Colonic mucosa (tissue), 4 donors: ENCODE results near the gene SEPHS1. TPM values are rescaled to one million over a fixed set of nuclear protein-coding genes. Genes with fewer than 3 reads are reported as not detected.
"Not testable (repeated sequence)": the region's sequence is repeated elsewhere in the genome, so short reads cannot be mapped to it uniquely, and the experiment has no call there.

Source experiments
- DNase-seq: peaks from one replicate; pipeline ENCODE4 v3.0.0-alpha.2; 2020
- H3K27ac ChIP-seq: fragments of 200-600 bp; one replicate; pipeline ENCODE4 v1.8.0; 2021
- H3K27me3 ChIP-seq: fragments of 200-600 bp; one replicate; pipeline ENCODE4 v1.8.0; 2021
- H3K36me3 ChIP-seq: fragments of 200-600 bp; one replicate; pipeline ENCODE4 v1.8.0; 2021
- H3K4me1 ChIP-seq: fragments of 200-600 bp; one replicate; pipeline ENCODE4 v1.8.0; 2021; ENCODE audit warnings: mild to moderate bottlenecking
- H3K4me3 ChIP-seq: fragments of 200-600 bp; one replicate; pipeline ENCODE4 v1.8.0; 2021
- H3K9ac ChIP-seq, 2 donors: one replicate each; pipeline ENCODE4 v1.7.0; 2013; ENCODE audit warnings: control low read depth in 2 of 2, low read depth in 2 of 2, low read length in 2 of 2
- H3K9me3 ChIP-seq: fragments of 200-600 bp; one replicate; pipeline ENCODE4 v1.8.0; 2021
- CTCF ChIP-seq: fragments of 200-600 bp; IDR thresholded peaks from one replicate; pipeline ENCODE4 v1.8.0; 2022; ENCODE audit warnings: antibody characterized with exemption, mild to moderate bottlenecking
- intact Hi-C: fragments of 100-400 bp; cut with DNase I; formaldehyde crosslinking; loops from one replicate; pipeline ENCODE4 v1.14.1; 2022
- total RNA-seq, 2 donors: library from RNA; stranded (reverse); fragmentation: NEBNext Ultra II Directional in 1 of 2; extraction: Animal tissue kit (Norgen Biotek cat#: 25700) in 1 of 2; gene quantifications; one replicate each; pipeline ENCODE4 v1.2.1, GENCODE V29; 2021
- donor health status: healthy.
- donor health status: DM: no; HTN: no; CAD: no.
- donor health status: DM: no; HTN: no; CAD: no.

SEPHS1 gene
- total RNA-seq, 2 donors from 2014 or later: 34.4 to 51.3 TPM

GRCh38 chr10:13276749-13277365, 71.2 kb downstream of the SEPHS1 start:
- no peak for DNase-seq
- TF ChIP-seq CTCF: no peak
- Histone ChIP-seq H3K27me3 (no peaks in the 10 kb centered on the region), H3K36me3 (no peaks in the 10 kb centered on the region), H3K4me3 (no peak overlapping the region), H3K9ac (no peak overlapping the region), H3K9me3 (no peaks in the 10 kb centered on the region), H3K4me1 (no peaks in the 10 kb centered on the region), H3K27ac (no peak overlapping the region)
- intact Hi-C loops: no loop called here

- intact Hi-C loops, H3K36me3 ChIP-seq, H3K9ac ChIP-seq, H3K4me1 ChIP-seq, H3K9me3 ChIP-seq, H3K27ac ChIP-seq, H3K27me3 ChIP-seq, H3K4me3 ChIP-seq, DNase-seq: not testable (repeated sequence)
These were observed 71.9 kb downstream of the SEPHS1 start for GRCh38 chr10:13276146-13276545.

- peak; percentile 37 for DNase-seq
- no peak overlapping the region for H3K9ac ChIP-seq
- H3K27ac ChIP-seq: no peak overlapping the region
- no peaks in the 10 kb centered on the region for H3K9me3 ChIP-seq
- H3K4me1 ChIP-seq: no peaks in the 10 kb centered on the region
- no peaks in the 10 kb centered on the region for H3K36me3 ChIP-seq
- no peak for TF ChIP-seq CTCF
- H3K4me3 ChIP-seq: no peak overlapping the region
- H3K27me3 ChIP-seq: no peaks in the 10 kb centered on the region
- intact Hi-C loops: no loop called here
These were observed 75.9 kb downstream of the SEPHS1 start for GRCh38 chr10:13272164-13272571.

- intact Hi-C loops: no loop called here
- H3K36me3 ChIP-seq: no peaks in the 10 kb centered on the region
- no peak overlapping the region for H3K4me3 ChIP-seq
- peak; percentile 65 for DNase-seq
- no peak for TF ChIP-seq CTCF
- H3K4me1 ChIP-seq: no peaks in the 10 kb centered on the region
- H3K9me3 ChIP-seq: no peaks in the 10 kb centered on the region
- no peak overlapping the region for H3K27ac ChIP-seq
- H3K9ac ChIP-seq: no peak overlapping the region
- no peaks in the 10 kb centered on the region for H3K27me3 ChIP-seq
These were observed 76.4 kb downstream of the SEPHS1 start for GRCh38 chr10:13271552-13272163.

- TF ChIP-seq CTCF: no peak
- no peaks in the 10 kb centered on the region for H3K4me1 ChIP-seq
- H3K9ac ChIP-seq: no peak overlapping the region
- intact Hi-C loops: no loop called here
- DNase-seq: peak; percentile 45
- H3K27ac ChIP-seq: peak overlapping the region; percentile 69
- no peaks in the 10 kb centered on the region for H3K9me3 ChIP-seq
- H3K36me3 ChIP-seq: no peaks in the 10 kb centered on the region
- no peak overlapping the region for H3K4me3 ChIP-seq
- no peaks in the 10 kb centered on the region for H3K27me3 ChIP-seq
These were observed 77.1 kb downstream of the SEPHS1 start for GRCh38 chr10:13270877-13271551.

GRCh38 chr10:13268841-13269240, 79.3 kb downstream of the SEPHS1 start:
- no peaks in the 10 kb centered on the region for H3K4me1 ChIP-seq
- H3K9me3 ChIP-seq: no peaks in the 10 kb centered on the region
- H3K27ac ChIP-seq: no peak overlapping the region
- no peak overlapping the region for H3K9ac ChIP-seq
- DNase-seq: no peak
- H3K27me3 ChIP-seq: no peaks in the 10 kb centered on the region
- intact Hi-C loops: no loop called here
- no peak for TF ChIP-seq CTCF
- no peak overlapping the region for H3K4me3 ChIP-seq
- no peaks in the 10 kb centered on the region for H3K36me3 ChIP-seq
